Right lobe of liver (tissue), 6 donors: ENCODE measurements around the gene GRXCR2. TPM values are rescaled to one million over a fixed set of nuclear protein-coding genes. Genes with fewer than 3 reads are reported as not detected.
"Not testable (repeated sequence)": the region's sequence is repeated elsewhere in the genome, so short reads cannot be mapped to it uniquely, and the experiment has no call there.

ENCODE experiments used
- ATAC-seq, 4 donors: fragments of 200-7000 bp; cut with Tn5 transposase; one replicate each; pipeline ENCODE4 v1.9.1; 2020; ENCODE audit warnings: mild to moderate bottlenecking in 4 of 4, moderate library complexity in 4 of 4
- DNase-seq, 3 donors: peaks; one replicate each; pipeline ENCODE4 v3.0.0-alpha.2; 2020
- H3K27ac ChIP-seq, 3 donors: fragments of 200-600 bp; one replicate each; pipeline ENCODE4 v1.8.0; 2022
- H3K27me3 ChIP-seq, 2 donors: fragments of 200-600 bp; one replicate each; pipeline ENCODE4 v1.8.0; 2022
- H3K36me3 ChIP-seq, 4 donors: fragments of 200-600 bp; sonication (generic) in 1 of 4; one replicate each; pipeline versions ENCODE4 v1.5.1 to v1.8.0; 2017 to 2022; ENCODE audit warnings: control low read depth in 1 of 4
- H3K4me1 ChIP-seq, 4 donors: fragments of 200-600 bp; sonication (generic) in 1 of 4; one replicate each; pipeline versions ENCODE4 v1.5.1 to v1.8.0; 2017 to 2022; ENCODE audit warnings: control low read depth in 1 of 4
- H3K4me3 ChIP-seq, 3 donors: fragments of 200-600 bp; one replicate each; pipeline ENCODE4 v1.8.0; 2022
- H3K9me3 ChIP-seq, 4 donors: fragments of 200-600 bp; sonication (generic) in 1 of 4; one replicate each; pipeline versions ENCODE4 v1.5.1 to v1.8.0; 2017 to 2022; ENCODE audit warnings: control low read depth in 1 of 4
- POLR2A ChIP-seq: fragments of 450-650 bp; IDR thresholded peaks from one replicate; pipeline ENCODE4 v1.6.1; 2017; ENCODE audit warnings: antibody characterized with exemption, mild to moderate bottlenecking
- WGBS: methylation state at CpG from one replicate; pipeline ENCODE4 v1.1.6; 2018; ENCODE audit warnings: low coverage, low lambda C conversion rate; ENCODE audit not compliant: insufficient coverage; ENCODE audit errors: missing lambda C conversion rate; 5-methylcytosine and 5-hydroxymethylcytosine counted together
- intact Hi-C, 2 donors: fragments of 100-400 bp; cut with DNase I; formaldehyde crosslinking; loops; one replicate each; pipeline versions ENCODE4 v1.11.2 to v1.14.1; 2022
- total RNA-seq, 6 experiments: library from RNA; depleted of rRNA in 2 of 6; stranded (reverse); fragments of >200 nt in 2 of 6; fragmentation: NEBNext Ultra II Directional in 3 of 6; extraction: Animal tissue kit (Norgen Biotek cat#: 25700) in 3 of 6; gene quantifications; one replicate each; pipeline versions ENCODE4 v1.1.0 to v1.2.4, GENCODE V29; 2016 to 2023
- TF ChIP-seq, protein P1 (sequence below), 4 donors: fragments of 200-600 bp in 3 of 4; fragments of 450-650 bp in 1 of 4; IDR thresholded peaks; one replicate each; pipeline versions ENCODE4 v1.5.1 to v1.8.0; 2016 to 2022; ENCODE audit warnings: antibody characterized with exemption in 4 of 4, mild to moderate bottlenecking in 2 of 4
- donor health status: DM: no; HTN: yes; CAD: no.
- donor health status: DM: no; HTN: no; CAD: no.
- donor health status: DM: no; HTN: no; CAD: no.
- donor health status: DM: no; HTN: yes; CAD: no.
- donor health status: DM: no; HTN: yes; CAD: no.

GRXCR2 gene
- total RNA-seq, 6 experiments from 2014 or later = not detected

DNA sequence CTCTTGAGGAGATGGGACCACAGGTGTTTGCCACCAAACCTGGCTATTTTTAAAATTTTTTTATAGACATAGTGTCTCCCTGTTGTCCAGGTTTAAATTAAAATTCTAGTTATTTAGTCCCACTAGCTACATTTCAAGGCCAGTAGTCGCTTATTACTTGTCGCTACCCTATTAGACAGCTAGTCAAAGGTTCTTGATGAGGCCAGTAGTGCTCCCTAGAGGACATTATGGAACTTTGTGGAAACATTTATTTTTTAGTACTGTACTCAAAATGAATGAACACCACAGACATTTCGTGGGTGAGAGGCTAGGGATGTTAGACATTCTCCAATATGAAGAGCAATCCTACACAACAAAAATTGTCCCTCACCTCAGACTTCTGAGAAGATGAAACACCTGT, 14.4 kb upstream of the GRXCR2 start:
- Histone ChIP-seq H3K27ac (no peak overlapping the region), H3K9me3 (no peaks in the 10 kb centered on the region), H3K4me1 (no peaks in the 10 kb centered on the region), H3K36me3 (no peaks in the 10 kb centered on the region), H3K27me3 (no peaks in the 10 kb centered on the region), H3K4me3 (no peak overlapping the region)
- ATAC-seq = no peak
- 68% methylated on average over 3 of the region's 3 CpGs for WGBS
- TF ChIP-seq POLR2A = no peak
- TF ChIP-seq, protein P1, sequence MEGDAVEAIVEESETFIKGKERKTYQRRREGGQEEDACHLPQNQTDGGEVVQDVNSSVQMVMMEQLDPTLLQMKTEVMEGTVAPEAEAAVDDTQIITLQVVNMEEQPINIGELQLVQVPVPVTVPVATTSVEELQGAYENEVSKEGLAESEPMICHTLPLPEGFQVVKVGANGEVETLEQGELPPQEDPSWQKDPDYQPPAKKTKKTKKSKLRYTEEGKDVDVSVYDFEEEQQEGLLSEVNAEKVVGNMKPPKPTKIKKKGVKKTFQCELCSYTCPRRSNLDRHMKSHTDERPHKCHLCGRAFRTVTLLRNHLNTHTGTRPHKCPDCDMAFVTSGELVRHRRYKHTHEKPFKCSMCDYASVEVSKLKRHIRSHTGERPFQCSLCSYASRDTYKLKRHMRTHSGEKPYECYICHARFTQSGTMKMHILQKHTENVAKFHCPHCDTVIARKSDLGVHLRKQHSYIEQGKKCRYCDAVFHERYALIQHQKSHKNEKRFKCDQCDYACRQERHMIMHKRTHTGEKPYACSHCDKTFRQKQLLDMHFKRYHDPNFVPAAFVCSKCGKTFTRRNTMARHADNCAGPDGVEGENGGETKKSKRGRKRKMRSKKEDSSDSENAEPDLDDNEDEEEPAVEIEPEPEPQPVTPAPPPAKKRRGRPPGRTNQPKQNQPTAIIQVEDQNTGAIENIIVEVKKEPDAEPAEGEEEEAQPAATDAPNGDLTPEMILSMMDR (IDR thresholded peaks at IDR 0.05) = no peak
- no peak for DNase-seq
- intact Hi-C loops = no loop called here

DNA sequence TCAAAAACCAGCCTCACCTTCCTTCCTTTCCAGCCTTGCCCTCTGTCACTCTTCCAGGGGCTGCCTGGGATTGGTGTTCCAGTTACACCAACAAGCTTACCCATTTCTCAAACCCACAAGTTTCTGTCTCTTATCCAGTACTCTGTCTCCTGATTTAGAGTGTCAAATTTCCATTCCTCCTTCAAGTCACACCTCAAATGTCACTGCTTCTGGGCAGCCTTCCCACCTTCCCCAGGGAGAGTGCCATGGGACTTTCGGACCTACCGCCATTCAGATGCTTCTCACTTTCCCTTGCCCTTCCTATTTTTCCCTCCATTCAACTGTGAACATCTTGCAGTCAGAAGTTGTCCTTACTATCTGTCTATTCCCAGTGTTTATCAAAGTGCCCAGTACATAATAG, 2.0 kb upstream of the GRXCR2 start:
- intact Hi-C loops = no loop called here
- Histone ChIP-seq H3K27me3 (no peaks in the 10 kb centered on the region), H3K36me3 (no peaks in the 10 kb centered on the region), H3K4me1 (no peaks in the 10 kb centered on the region), H3K4me3 (no peak overlapping the region), H3K27ac (no peak overlapping the region), H3K9me3 (no peaks in the 10 kb centered on the region)
- WGBS = 88% methylated on average over 2 of the region's 2 CpGs
- TF ChIP-seq, protein P1 (IDR thresholded peaks at IDR 0.05) = no peak
- no peak for TF ChIP-seq POLR2A
- DNase-seq (no peak), ATAC-seq (no peak)

DNA sequence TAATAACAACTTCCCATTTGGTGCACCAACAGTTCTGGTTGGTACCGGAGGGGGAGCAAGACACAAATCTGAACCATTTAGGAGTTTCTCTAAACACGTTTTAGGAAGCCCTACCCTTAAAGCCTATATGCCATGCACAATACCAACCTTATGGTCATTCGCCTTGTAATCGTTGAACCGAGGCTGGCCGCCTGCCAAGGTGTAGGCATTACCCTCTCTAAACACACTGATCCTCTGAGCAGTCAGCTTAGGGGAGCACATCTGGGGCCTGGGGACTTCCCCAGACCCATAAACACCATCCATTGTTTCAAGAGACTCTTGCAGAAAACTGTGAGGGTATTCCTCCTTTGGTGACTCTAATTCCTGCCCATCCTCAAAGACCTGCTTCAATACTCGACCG, 328 bp downstream of the GRXCR2 start:
- no peak for TF ChIP-seq POLR2A
- TF ChIP-seq, protein P1 (IDR thresholded peaks at IDR 0.05) = no peak
- WGBS = 58% methylated on average over 7 of the region's 8 CpGs

DNA sequence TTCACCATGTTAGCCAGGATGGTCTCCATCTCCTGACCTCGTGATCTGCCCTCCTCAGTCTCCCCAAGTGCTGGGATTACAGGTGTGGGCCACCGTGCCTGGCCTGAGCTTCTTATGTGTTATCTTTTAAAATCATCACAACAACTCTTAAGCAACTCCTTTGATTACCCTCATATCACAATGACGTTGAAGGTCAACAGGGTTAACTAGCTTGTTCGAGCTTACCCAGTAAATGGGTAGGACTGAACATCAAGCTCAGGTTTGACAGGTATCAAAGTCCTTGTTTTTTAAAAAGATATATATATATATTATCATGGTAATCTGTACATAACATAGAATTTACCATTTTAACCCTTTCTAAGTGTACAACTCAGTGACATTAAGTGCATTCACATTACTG, 3.1 kb downstream of the GRXCR2 start:
- Histone ChIP-seq H3K36me3 (no peaks in the 10 kb centered on the region), H3K27ac (no peak overlapping the region), H3K4me1 (no peaks in the 10 kb centered on the region), H3K4me3 (no peak overlapping the region), H3K9me3 (no peaks in the 10 kb centered on the region), H3K27me3 (no peaks in the 10 kb centered on the region)
- 56% methylated on average over 4 of the region's 4 CpGs for WGBS
- intact Hi-C loops = no loop called here
- TF ChIP-seq, protein P1 (IDR thresholded peaks at IDR 0.05) = no peak
- no peak for TF ChIP-seq POLR2A
- DNase-seq (no peak), ATAC-seq (no peak)

More for the DNA sequence above, 328 bp downstream of the GRXCR2 start:
- no peaks in the 10 kb centered on the region for H3K4me1 ChIP-seq
- no peak for DNase-seq
- H3K27me3 ChIP-seq = no peaks in the 10 kb centered on the region
- H3K9me3 ChIP-seq = no peaks in the 10 kb centered on the region
- H3K4me3 ChIP-seq = no peak overlapping the region
- intact Hi-C loops = no loop called here
- no peak for ATAC-seq
- no peaks in the 10 kb centered on the region for H3K36me3 ChIP-seq
- no peak overlapping the region for H3K27ac ChIP-seq

DNA sequence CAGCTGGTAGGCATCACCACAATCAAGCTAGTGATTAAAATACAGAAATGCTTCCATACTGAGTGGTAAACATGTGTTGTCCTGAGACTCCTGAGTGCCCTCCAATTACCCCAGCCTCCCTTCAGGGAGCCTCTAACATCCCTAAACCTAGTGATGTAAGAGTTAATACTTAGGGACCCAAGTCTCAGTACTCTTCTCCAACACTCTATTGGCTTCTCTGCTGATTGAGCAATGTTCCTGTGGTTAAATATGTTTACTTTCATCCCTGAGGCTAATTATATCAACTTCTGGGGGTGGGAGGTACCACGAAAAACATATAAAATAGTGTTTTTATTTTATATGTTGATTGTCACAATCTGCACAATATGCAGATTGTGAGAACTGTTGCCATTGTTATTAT, 5.0 kb downstream of the GRXCR2 start:
- ATAC-seq = no peak
- H3K9me3 ChIP-seq = no peaks in the 10 kb centered on the region
- TF ChIP-seq, protein P1 (IDR thresholded peaks at IDR 0.05) = no peak
- no peak for TF ChIP-seq POLR2A
- no peak for DNase-seq
- H3K4me1 ChIP-seq = no peaks in the 10 kb centered on the region
- H3K36me3 ChIP-seq = no peaks in the 10 kb centered on the region
- no peaks in the 10 kb centered on the region for H3K27me3 ChIP-seq
- intact Hi-C loops = no loop called here
- H3K4me3 ChIP-seq = no peak overlapping the region
- 14% methylated on average over 1 of the region's 1 CpG for WGBS
- no peak overlapping the region for H3K27ac ChIP-seq

DNA sequence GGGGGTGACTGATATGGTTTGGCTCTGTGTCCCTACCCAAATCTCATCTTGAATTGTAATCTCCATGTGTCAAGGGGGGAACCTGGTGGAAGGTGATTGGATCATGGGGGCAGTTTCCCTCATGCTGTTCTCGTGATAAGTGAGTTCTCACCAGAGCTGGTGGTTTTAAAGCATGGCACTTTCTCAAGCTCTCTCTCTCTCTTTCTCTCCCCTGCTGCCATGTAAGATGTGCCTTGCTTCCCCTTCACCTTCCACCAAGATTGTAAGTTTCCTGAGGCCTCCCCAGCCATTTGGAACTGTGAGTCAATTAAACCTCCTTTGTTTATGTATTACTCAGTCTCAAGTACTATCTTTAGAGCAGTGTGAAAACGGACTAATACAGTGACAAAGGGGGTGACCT, 8.4 kb downstream of the GRXCR2 start:
- H3K36me3 ChIP-seq, H3K4me3 ChIP-seq, H3K4me1 ChIP-seq, H3K27me3 ChIP-seq, DNase-seq, H3K27ac ChIP-seq, H3K9me3 ChIP-seq, ATAC-seq, intact Hi-C loops: not testable (repeated sequence)
- 71% methylated on average over 2 of the region's 2 CpGs for WGBS
